HG03460 (cell line): ENCODE measurements around the gene PADI1.

Source experiments
- ATAC-seq: cut with Tn5 transposase; IDR thresholded peaks from one replicate; pipeline ENCODE4 v1.9.1; 2021; ENCODE audit not compliant: unreplicated experiment

PADI1 gene

GRCh38 chr1:17295292-17295691 lies 90.4 kb downstream of the PADI1 start:
- no peak for ATAC-seq
